ENCODE results near the gene SIRT2. TPM values are rescaled to one million over a fixed set of nuclear protein-coding genes. Genes with fewer than 3 reads are reported as not detected.
A peak's percentile ranks its signal among the peaks of the same experiment; 100 is the strongest.
"Not testable (repeated sequence)": the region's sequence is repeated elsewhere in the genome, so short reads cannot be mapped to it uniquely, and the experiment has no call there.

The SIRT2 gene
- total RNA-seq, 1 experiment from 2014 or later: 15.4 TPM

DNA sequence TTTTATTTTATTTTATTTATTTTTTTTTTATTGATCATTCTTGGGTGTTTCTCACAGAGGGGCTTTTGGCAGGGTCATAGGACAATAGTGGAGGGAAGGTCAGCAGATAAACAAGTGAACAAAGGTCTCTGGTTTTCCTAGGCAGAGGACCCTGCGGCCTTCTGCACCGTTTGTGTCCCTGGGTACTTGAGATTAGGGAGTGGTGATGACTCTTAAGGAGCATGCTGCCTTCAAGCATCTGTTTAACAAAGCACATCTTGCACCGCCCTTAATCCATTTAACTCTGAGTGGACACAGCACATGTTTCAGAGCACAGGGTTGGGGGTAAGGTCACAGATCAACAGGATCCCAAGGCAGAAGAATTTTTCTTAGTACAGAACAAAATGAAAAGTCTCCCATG, 44.5 kb downstream of the SIRT2 start:
- DNase-seq (ENCODE audit: low read depth, low spot score); H2AFZ ChIP-seq (ENCODE audit: low read depth, low read length, poor library complexity, severe bottlenecking); H3K27me3 ChIP-seq (ENCODE audit: insufficient read depth, low read length); RAD21 ChIA-PET (ENCODE audit: low non-redundant PET in 1 of 2, low total read pairs in 2 of 2, uncharacterized antibody in 2 of 2, unreplicated experiment in 2 of 2); H3K79me2 ChIP-seq (ENCODE audit: insufficient read depth, low read length); H3K9me2 ChIP-seq (ENCODE audit: insufficient read depth); CTCF ChIA-PET; BruUV-seq (replicated peaks); POLR2A ChIA-PET; H3K27ac ChIP-seq (ENCODE audit: low read depth, low read length); H3K4me3 ChIP-seq (replicated peaks in 1 of 2; ENCODE audit: low read depth in 1 of 2, low read length in 2 of 2); H3K9ac ChIP-seq (ENCODE audit: low read length); H3K36me3 ChIP-seq (ENCODE audit: control insufficient read depth in 1 of 2, insufficient read depth in 2 of 2, low read length in 2 of 2); H4K20me1 ChIP-seq (ENCODE audit: insufficient read depth); H3K4me2 ChIP-seq (ENCODE audit: low read length); ATAC-seq; H3K9me3 ChIP-seq (ENCODE audit: control insufficient read depth in 1 of 2, insufficient read depth in 1 of 2, low read depth in 1 of 2, low read length in 2 of 2): not testable (repeated sequence)
- H3K4me1 ChIP-seq (ENCODE audit: control insufficient read depth in 1 of 2, insufficient read depth in 2 of 2, low read length in 2 of 2): peaks cover 7 to 21% of the 10 kb centered on the region in 2 experiments
- intact Hi-C loops (cut with micrococcal nuclease): loop anchor here (5.0 kb wide), 1 partner anchor 173 kb away; no protein-coding TSS in a partner anchor

- Histone ChIP-seq H2AFZ (ENCODE audit: low read depth, low read length, poor library complexity, severe bottlenecking) (no peak overlapping the region), H3K79me2 (ENCODE audit: insufficient read depth, low read length) (peaks cover 10% of the 10 kb centered on the region), H3K9me2 (ENCODE audit: insufficient read depth) (no peaks in the 10 kb centered on the region), H4K20me1 (ENCODE audit: insufficient read depth) (no peaks in the 10 kb centered on the region), H3K36me3 (ENCODE audit: control insufficient read depth in 1 of 2, insufficient read depth in 2 of 2, low read length in 2 of 2) (peaks cover 0 to 4% of the 10 kb centered on the region in 2 experiments; a peak in 1 of 4 replicates), H3K9me3 (ENCODE audit: control insufficient read depth in 1 of 2, insufficient read depth in 1 of 2, low read depth in 1 of 2, low read length in 2 of 2) (no peaks in the 10 kb centered on the region), H3K27me3 (ENCODE audit: insufficient read depth, low read length) (no peaks in the 10 kb centered on the region), H3K4me3 (replicated peaks in 1 of 2; ENCODE audit: low read depth in 1 of 2, low read length in 2 of 2) (peak overlapping the region; percentile 56 to 84), H3K27ac (ENCODE audit: low read depth, low read length) (peak overlapping the region; percentile 89), H3K4me1 (ENCODE audit: control insufficient read depth in 1 of 2, insufficient read depth in 2 of 2, low read length in 2 of 2) (peaks cover 10 to 31% of the 10 kb centered on the region in 2 experiments), H3K4me2 (ENCODE audit: low read length) (peak overlapping the region; percentile 99), H3K9ac (ENCODE audit: low read length) (peak overlapping the region; percentile 96)
- CTCF ChIA-PET: interaction anchor here (1.1 to 1.3 kb wide), 2 partner anchors 22 to 34 kb away, joined by 5 read pairs; no protein-coding TSS in a partner anchor
- RAD21 ChIA-PET (ENCODE audit: low non-redundant PET in 1 of 2, low total read pairs in 2 of 2, uncharacterized antibody in 2 of 2, unreplicated experiment in 2 of 2): no interaction called here
- intact Hi-C loops (cut with micrococcal nuclease): loop anchor here (5.0 kb wide), 1 partner anchor 171 kb away; no protein-coding TSS in a partner anchor
- DNase-seq (ENCODE audit: low read depth, low spot score) (no peak), ATAC-seq (no peak)
- no TSS peak for BruUV-seq (replicated peaks)
- POLR2A ChIA-PET: interaction anchor here (1.0 to 2.4 kb wide), 3 partner anchors 8 to 35 kb away, joined by 3 to 12 read pairs (median 6); no protein-coding TSS in a partner anchor
- no peak for TF ChIP-seq ZFX (IDR thresholded peaks at IDR 0.05)
- TF ChIP-seq EGR1 (IDR thresholded peaks at IDR 0.05; ENCODE audit: low read depth): no peak
- no peak for TF ChIP-seq ZNF274 (IDR thresholded peaks at IDR 0.05; ENCODE audit: low read depth, low read length)
- no peak for TF ChIP-seq SIN3A (IDR thresholded peaks at IDR 0.05; ENCODE audit: low read depth)
- TF ChIP-seq, protein P1, sequence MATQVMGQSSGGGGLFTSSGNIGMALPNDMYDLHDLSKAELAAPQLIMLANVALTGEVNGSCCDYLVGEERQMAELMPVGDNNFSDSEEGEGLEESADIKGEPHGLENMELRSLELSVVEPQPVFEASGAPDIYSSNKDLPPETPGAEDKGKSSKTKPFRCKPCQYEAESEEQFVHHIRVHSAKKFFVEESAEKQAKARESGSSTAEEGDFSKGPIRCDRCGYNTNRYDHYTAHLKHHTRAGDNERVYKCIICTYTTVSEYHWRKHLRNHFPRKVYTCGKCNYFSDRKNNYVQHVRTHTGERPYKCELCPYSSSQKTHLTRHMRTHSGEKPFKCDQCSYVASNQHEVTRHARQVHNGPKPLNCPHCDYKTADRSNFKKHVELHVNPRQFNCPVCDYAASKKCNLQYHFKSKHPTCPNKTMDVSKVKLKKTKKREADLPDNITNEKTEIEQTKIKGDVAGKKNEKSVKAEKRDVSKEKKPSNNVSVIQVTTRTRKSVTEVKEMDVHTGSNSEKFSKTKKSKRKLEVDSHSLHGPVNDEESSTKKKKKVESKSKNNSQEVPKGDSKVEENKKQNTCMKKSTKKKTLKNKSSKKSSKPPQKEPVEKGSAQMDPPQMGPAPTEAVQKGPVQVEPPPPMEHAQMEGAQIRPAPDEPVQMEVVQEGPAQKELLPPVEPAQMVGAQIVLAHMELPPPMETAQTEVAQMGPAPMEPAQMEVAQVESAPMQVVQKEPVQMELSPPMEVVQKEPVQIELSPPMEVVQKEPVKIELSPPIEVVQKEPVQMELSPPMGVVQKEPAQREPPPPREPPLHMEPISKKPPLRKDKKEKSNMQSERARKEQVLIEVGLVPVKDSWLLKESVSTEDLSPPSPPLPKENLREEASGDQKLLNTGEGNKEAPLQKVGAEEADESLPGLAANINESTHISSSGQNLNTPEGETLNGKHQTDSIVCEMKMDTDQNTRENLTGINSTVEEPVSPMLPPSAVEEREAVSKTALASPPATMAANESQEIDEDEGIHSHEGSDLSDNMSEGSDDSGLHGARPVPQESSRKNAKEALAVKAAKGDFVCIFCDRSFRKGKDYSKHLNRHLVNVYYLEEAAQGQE (IDR thresholded peaks at IDR 0.05; ENCODE audit: low read depth): no peak
- no peak for TF ChIP-seq TCF7L2 (IDR thresholded peaks at IDR 0.05; ENCODE audit: borderline replicate concordance, extremely low read depth, insufficient read depth, insufficient read length)
- no peak for TF ChIP-seq SRF (IDR thresholded peaks at IDR 0.05; ENCODE audit: low read depth)
- no peak for TF ChIP-seq CBX3 (IDR thresholded peaks at IDR 0.05; ENCODE audit: low read depth)
- no peak for TF ChIP-seq POLR2AphosphoS5 (IDR thresholded peaks at IDR 0.05; ENCODE audit: low read depth, low read length)
- TF ChIP-seq JUND (IDR thresholded peaks at IDR 0.05): no peak
- TF ChIP-seq EZH2 (IDR thresholded peaks at IDR 0.05): no peak
- TF ChIP-seq SP1 (IDR thresholded peaks at IDR 0.05; ENCODE audit: low read depth): no peak
- TF ChIP-seq YY1 (IDR thresholded peaks at IDR 0.05; ENCODE audit: extremely low read depth, insufficient replicate concordance, low read depth, low read length): no peak
- no peak for TF ChIP-seq CTCF (IDR thresholded peaks at IDR 0.05 in 2 of 3, conservative IDR thresholded peaks at IDR 0.05 in 1 of 3; ENCODE audit: borderline replicate concordance in 1 of 3, insufficient read depth in 1 of 3, low read depth in 2 of 3, low read length in 2 of 3)
- TF ChIP-seq POLR2A (IDR thresholded peaks at IDR 0.05; ENCODE audit: borderline replicate concordance, extremely low read depth, insufficient read depth, insufficient read length): no peak
- TF ChIP-seq FOSL1 (IDR thresholded peaks at IDR 0.05; ENCODE audit: low read depth): no peak
- TF ChIP-seq ATF3 (IDR thresholded peaks at IDR 0.05): no peak
These were observed 46.2 kb downstream of the SIRT2 start for GRCh38 chr19:38853214-38853613.

Measured in HCT116 (cell line).